K562 (cell line): ENCODE data around the gene DROSHA. TPM values are rescaled to one million over a fixed set of nuclear protein-coding genes. Genes with fewer than 3 reads are reported as not detected.

Experiments
- ARID2 ChIP-seq: fragments of 450-650 bp; IDR thresholded peaks from 2 replicates; pipeline ENCODE4 v1.6.1; 2017; ENCODE audit warnings: antibody characterized with exemption, mild to moderate bottlenecking
- ATF6 ChIP-seq: sonication (generic); formaldehyde crosslinking; IDR thresholded peaks from 2 replicates; pipeline ENCODE4 v1.4.0; 2020; ENCODE audit warnings: mild to moderate bottlenecking, missing genetic modification reagents
- CXXC5 ChIP-seq: fragments of 250-450 bp; sonication (Bioruptor Pico); IDR thresholded peaks from 2 replicates; pipeline ENCODE4 v1.8.0; 2022; ENCODE audit warnings: inconsistent platforms, mild to moderate bottlenecking, moderate library complexity
- DIDO1 ChIP-seq: fragments of 450-650 bp; IDR thresholded peaks from 2 replicates; pipeline ENCODE4 v1.6.1; 2016; ENCODE audit warnings: low read depth, missing biosample characterization, missing genetic modification characterization
- DMBX1 ChIP-seq: fragments of 250-450 bp; sonication (Bioruptor Pico); IDR thresholded peaks from 2 replicates; pipeline ENCODE4 v1.8.0; 2022; ENCODE audit warnings: inconsistent platforms, mild to moderate bottlenecking, moderate library complexity, borderline replicate concordance
- HBP1 ChIP-seq: fragments of 450-650 bp; formaldehyde crosslinking; IDR thresholded peaks from 2 replicates; pipeline ENCODE4 v1.4.0; 2022; ENCODE audit warnings: missing genetic modification characterization
- HDAC1 ChIP-seq, 2 experiments: fragments of 450-650 bp; IDR thresholded peaks; 2 replicates each; pipeline ENCODE4 v1.6.1; 2016 to 2017; ENCODE audit warnings: inconsistent platforms in 1 of 2, mild to moderate bottlenecking in 1 of 2, moderate library complexity in 1 of 2
- KLF16 ChIP-seq: IDR thresholded peaks from 2 replicates; pipeline ENCODE4 v1.6.1; 2016; ENCODE audit warnings: antibody characterized with exemption
- POLR2H ChIP-seq: IDR thresholded peaks from 2 replicates; pipeline ENCODE4 v1.6.1; 2016; ENCODE audit warnings: missing genetic modification characterization, low read depth, mild to moderate bottlenecking, control low read depth, missing compliant biosample characterization, moderate library complexity
- TEAD1 ChIP-seq, 2 experiments: fragments of 450-650 bp in 1 of 2; sonication (generic) in 1 of 2; formaldehyde crosslinking; IDR thresholded peaks; 2 replicates each; pipeline versions ENCODE4 v1.4.0 to v1.8.0; 2020 to 2022; ENCODE audit warnings: mild to moderate bottlenecking in 2 of 2, missing genetic modification reagents in 1 of 2
- TRIM28 ChIP-seq: fragments of 450-650 bp; IDR thresholded peaks from 2 replicates; pipeline ENCODE4 v1.6.1; 2017
- ZNF318 ChIP-seq, 2 experiments: fragments of 450-650 bp; IDR thresholded peaks; 2 replicates each; pipeline ENCODE4 v1.6.1; 2016; ENCODE audit warnings: mild to moderate bottlenecking in 2 of 2, borderline replicate concordance in 1 of 2, low read depth in 1 of 2, moderate library complexity in 1 of 2
- polyA plus RNA-seq, 8 experiments: library from polyadenylated mRNA; depleted of rRNA in 4 of 8; stranded (reverse) in 5 of 8; unstranded in 3 of 8; fragments of >200 nt; fragmentation: Nextera tagmentation in 2 of 8; fragmentation: Illumina TruSeq in 1 of 8; extraction: Ambion mirVana in 2 of 8; extraction: Trizol in 1 of 8; gene quantifications; 2 replicates each; pipeline versions ENCODE4 v1.2.1 to v1.2.3, GENCODE V29; 2011 to 2014; ENCODE audit warnings: inconsistent platforms in 1 of 8, missing spikeins in 1 of 8
- total RNA-seq, 7 experiments: library from RNA; depleted of rRNA in 6 of 7; stranded (reverse); fragments of >200 nt in 6 of 7; fragmentation: Illumina TruSeq in 2 of 7; extraction: Trizol in 2 of 7; gene quantifications; 2 replicates each; pipeline versions ENCODE4 v1.2.1 to v1.2.3, GENCODE V29; 2011 to 2021; ENCODE audit warnings: low replicate concordance in 1 of 7

DROSHA gene
- total and polyA plus RNA-seq, 9 of the 15 experiments (the other 6 are each of a cell fraction or from before 2014, with no cell fraction given): 52.5 to 109 (median 68.9) TPM

- TF ChIP-seq ATF6 (peak; percentile 38; the same call in 1 of the 2 replicates), HDAC1 (IDR thresholded peaks at IDR 0.05) (peak in 1 of 2 experiments; percentile 74; a peak in 2 of 4 replicates), DMBX1 (CRISPR knock-in tag) (no peak), HBP1 (peak; percentile 76; the same call in 1 of the 2 replicates), TRIM28 (peak; percentile 48; the same call in 1 of the 2 replicates), DIDO1 (tag) (0 out of 2 replicates have a peak, but pooled peaks have one; percentile 13), POLR2H (peak; percentile 67), ARID2 (no peak), ZNF318 (IDR thresholded peaks at IDR 0.05; ENCODE audit: borderline replicate concordance in 1 of 2, low read depth in 1 of 2) (no peak), KLF16 (peak; percentile 24; the same call in 1 of the 2 replicates), CXXC5 (CRISPR knock-in tag) (peak; percentile 66), TEAD1 (CRISPR knock-in tag; IDR thresholded peaks at IDR 0.05) (peak in 1 of 2 experiments; percentile 51; a peak in 1 of 4 replicates)
Observed at GRCh38 chr5:31531888-31532547, at the start of gene DROSHA, which contains the start of gene C5orf22 (continued).
